HFFc6 (cell line): ENCODE data around the gene STRA6. TPM values are rescaled to one million over a fixed set of nuclear protein-coding genes. Genes with fewer than 3 reads are reported as not detected.

ENCODE experiments used
- DNase-seq: peaks from one replicate; pipeline ENCODE4 v3.0.0-alpha.2; 2018
- H3K27ac Mint-ChIP-seq: 2 replicates; pipeline ENCODE4 v1.8.0; 2020; ENCODE audit warnings: mild to moderate bottlenecking, mixed read lengths
- H3K27me3 Mint-ChIP-seq: 2 replicates; pipeline ENCODE4 v1.8.0; 2021; ENCODE audit warnings: mild to moderate bottlenecking, moderate library complexity, mixed read lengths; ENCODE audit not compliant: insufficient read depth
- H3K36me3 Mint-ChIP-seq: 2 replicates; pipeline ENCODE4 v1.8.0; 2021; ENCODE audit warnings: low read depth, mixed read lengths
- H3K4me1 Mint-ChIP-seq: 2 replicates; pipeline ENCODE4 v1.8.0; 2020; ENCODE audit warnings: low read depth, mixed read lengths
- H3K4me3 Mint-ChIP-seq: 2 replicates; pipeline ENCODE4 v1.8.0; 2020; ENCODE audit warnings: mild to moderate bottlenecking, moderate library complexity, mixed read lengths
- H3K9me3 Mint-ChIP-seq: 2 replicates; pipeline ENCODE4 v1.8.0; 2020; ENCODE audit warnings: mild to moderate bottlenecking, mixed read lengths
- total RNA-seq, 6 experiments: library from RNA; stranded (reverse); fragmentation: NEBNext Ultra II Directional; extraction: Animal tissue kit (Norgen Biotek cat#: 25700); gene quantifications; 2 replicates in 1 of 6; 3 replicates in 5 of 6; pipeline ENCODE4 v1.2.3, GENCODE V29; 2021
- TF ChIP-seq, protein P1 (sequence below): fragments of 200-600 bp; sonication (generic); IDR thresholded peaks from 2 replicates; pipeline ENCODE4 v1.5.0; 2021; ENCODE audit warnings: antibody characterized with exemption, mild to moderate bottlenecking

Gene STRA6
- total RNA-seq, 6 experiments from 2014 or later, result 2.2 to 3.2 (median 2.6) TPM

DNA sequence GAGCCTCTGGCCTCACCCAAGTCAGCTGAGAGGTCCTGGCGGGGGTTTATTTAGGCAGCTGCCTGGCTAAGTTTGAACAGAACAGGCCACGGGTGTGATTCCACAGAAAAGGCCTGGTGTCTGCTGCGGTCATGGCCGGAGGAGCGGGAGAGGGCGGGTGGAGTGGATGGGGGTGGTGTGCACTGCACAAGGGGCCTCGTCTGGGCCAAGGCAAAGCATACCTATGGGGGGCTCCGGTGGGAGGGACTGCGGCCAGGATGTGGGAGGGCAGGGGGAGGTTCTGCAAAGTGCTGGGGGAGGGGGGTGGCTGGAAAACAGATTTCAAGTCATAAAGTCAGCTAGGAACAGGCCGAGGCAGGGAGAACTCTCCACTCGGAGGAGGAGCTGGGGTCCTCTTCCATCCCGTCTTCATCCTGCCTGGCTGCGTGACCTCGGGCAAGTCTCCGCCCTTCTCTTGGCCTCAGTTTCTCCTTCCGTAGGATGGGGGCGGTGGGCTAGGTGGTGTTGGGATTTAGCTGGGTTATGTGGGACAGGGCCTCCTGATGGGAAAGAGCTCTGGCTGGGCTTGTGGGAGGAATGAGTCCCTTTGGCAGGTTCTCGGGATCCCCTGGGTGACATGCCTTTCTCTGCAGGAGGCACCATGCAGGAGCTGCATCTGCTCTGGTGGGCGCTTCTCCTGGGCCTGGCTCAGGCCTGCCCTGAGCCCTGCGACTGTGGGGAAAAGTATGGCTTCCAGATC lies 28.2 kb downstream of the STRA6 start:
- DNase-seq, result no peak
- no peak overlapping the region for H3K4me3 Mint-ChIP-seq

DNA sequence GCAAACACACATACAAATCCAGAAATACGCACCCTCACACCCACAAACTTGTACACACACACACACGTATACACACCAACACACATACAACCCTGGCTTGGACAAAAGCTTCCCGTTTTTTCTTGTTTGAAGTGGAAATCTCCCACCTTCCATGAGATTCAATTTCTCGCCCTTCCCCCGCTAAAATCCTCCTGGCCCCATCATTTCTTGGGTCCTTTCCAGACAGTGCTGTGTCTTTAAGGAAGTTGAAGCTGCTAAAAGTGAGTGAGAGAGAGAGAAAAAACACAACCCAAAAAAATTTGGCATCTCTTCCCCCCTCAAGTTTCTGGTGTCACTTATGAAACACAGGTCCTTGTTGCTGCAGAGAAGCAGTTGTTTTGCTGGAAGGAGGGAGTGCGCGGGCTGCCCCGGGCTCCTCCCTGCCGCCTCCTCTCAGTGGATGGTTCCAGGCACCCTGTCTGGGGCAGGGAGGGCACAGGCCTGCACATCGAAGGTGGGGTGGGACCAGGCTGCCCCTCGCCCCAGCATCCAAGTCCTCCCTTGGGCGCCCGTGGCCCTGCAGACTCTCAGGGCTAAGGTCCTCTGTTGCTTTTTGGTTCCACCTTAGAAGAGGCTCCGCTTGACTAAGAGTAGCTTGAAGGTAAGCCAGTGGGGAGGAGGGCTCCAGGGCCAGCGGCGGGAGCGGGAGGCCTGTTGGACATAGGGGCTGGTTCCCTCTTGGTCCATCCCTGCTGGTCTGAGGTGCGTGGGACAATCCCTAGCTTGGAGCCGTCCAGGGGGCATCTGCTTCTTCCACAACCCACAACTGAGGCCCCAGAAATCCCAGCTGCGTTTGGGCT lies 29.0 kb downstream of the STRA6 start, which contains the start of gene ISLR:
TSS of gene ISLR (plus strand) at position 331 of the 839 bp plus-strand sequence. CDS start 1,149 bp downstream, outside the sequence.
- no peak for DNase-seq
- peaks cover 5% of the 10 kb centered on the region for H3K27me3 Mint-ChIP-seq
- peak within 1 kb of the TSS; percentile 14; the same call in 1 of the 2 replicates for H3K4me3 Mint-ChIP-seq
- peak within 1 kb of the TSS; percentile 36 for H3K27ac Mint-ChIP-seq
- H3K4me1 Mint-ChIP-seq, result peaks cover 43% of the 10 kb centered on the region
- no peaks in the 10 kb centered on the region for H3K9me3 Mint-ChIP-seq
- TF ChIP-seq, protein P1, sequence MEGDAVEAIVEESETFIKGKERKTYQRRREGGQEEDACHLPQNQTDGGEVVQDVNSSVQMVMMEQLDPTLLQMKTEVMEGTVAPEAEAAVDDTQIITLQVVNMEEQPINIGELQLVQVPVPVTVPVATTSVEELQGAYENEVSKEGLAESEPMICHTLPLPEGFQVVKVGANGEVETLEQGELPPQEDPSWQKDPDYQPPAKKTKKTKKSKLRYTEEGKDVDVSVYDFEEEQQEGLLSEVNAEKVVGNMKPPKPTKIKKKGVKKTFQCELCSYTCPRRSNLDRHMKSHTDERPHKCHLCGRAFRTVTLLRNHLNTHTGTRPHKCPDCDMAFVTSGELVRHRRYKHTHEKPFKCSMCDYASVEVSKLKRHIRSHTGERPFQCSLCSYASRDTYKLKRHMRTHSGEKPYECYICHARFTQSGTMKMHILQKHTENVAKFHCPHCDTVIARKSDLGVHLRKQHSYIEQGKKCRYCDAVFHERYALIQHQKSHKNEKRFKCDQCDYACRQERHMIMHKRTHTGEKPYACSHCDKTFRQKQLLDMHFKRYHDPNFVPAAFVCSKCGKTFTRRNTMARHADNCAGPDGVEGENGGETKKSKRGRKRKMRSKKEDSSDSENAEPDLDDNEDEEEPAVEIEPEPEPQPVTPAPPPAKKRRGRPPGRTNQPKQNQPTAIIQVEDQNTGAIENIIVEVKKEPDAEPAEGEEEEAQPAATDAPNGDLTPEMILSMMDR, result no peak
- no peaks in the 10 kb centered on the region for H3K36me3 Mint-ChIP-seq

More for the DNA sequence above, 28.2 kb downstream of the STRA6 start:
- no peaks in the 10 kb centered on the region for H3K9me3 Mint-ChIP-seq
- no peak overlapping the region for H3K27ac Mint-ChIP-seq
- TF ChIP-seq, protein P1, result no peak
- peaks cover 51% of the 10 kb centered on the region for H3K4me1 Mint-ChIP-seq
- peaks cover 3% of the 10 kb centered on the region; the same call in 1 of the 2 replicates for H3K27me3 Mint-ChIP-seq
- H3K36me3 Mint-ChIP-seq, result no peaks in the 10 kb centered on the region

DNA sequence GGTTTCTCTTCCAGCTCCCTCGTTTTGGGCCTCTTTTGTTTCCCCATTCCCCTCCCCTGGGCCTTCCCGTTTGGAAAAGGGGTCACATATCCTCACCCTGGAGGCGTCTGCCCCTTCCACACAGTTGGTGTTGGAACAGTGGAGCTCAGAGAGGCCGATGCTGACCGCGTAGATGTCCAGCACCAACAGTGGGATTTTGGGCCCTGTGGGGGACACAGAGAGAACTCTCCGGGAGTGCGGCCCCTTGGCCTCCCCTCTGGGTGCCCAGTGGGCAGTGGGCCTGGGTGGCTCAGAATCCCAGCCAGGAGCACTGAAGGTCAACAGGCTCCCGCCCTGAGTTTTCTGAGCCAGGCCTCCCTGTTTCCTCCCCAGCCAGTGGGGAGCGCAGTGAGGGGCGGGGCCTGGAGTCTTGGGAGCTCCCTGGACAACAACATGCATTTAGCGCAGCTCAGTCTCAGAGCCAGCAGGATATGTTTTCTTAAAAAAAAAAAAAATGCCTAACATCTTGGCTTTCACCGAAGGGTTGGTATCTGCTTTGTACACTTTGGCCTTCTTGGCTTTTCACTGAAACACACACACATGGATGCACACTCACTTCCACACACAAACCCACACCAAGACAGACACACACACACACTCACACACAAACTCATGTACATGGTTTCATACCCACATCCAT lies 29.7 kb downstream of the STRA6 start:
- Mint-ChIP-seq H3K27me3 (peaks cover 8% of the 10 kb centered on the region), H3K27ac (peak overlapping the region; percentile 36; the same call in 1 of the 2 replicates), H3K9me3 (no peaks in the 10 kb centered on the region), H3K4me3 (peak overlapping the region; percentile 14; the same call in 1 of the 2 replicates), H3K4me1 (peaks cover 36% of the 10 kb centered on the region), H3K36me3 (no peaks in the 10 kb centered on the region)
- no peak for DNase-seq
- TF ChIP-seq, protein P1, result no peak

DNA sequence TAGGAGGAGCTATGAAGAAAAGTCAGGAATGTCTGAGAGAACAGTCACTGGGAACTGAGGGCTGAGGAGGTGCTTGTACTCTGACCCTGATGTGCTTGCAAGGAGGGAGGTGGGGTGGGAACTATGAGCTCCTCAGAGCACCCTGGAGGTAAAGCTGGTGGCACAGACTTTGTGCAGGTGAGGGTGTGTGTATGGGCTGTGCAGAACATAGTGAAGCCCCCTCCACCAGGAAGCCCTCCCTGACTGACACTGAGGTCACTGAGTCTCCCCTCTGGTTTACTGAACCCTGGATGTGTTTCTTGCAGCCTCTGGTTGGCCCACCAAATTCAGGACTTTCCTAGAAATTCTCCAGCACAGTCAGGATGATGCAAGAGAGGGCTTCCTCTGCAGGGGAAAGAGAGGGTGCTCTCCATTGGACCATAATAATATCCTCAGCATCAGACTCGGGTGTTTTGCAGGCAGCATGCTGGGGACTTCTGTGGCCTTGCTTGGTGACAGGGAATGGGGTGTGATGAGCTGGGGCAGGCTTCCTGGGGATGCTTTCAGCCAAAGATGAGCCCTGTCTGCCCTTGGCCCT lies 30.5 kb downstream of the STRA6 start:
- Mint-ChIP-seq H3K36me3 (no peaks in the 10 kb centered on the region), H3K27ac (no peak overlapping the region), H3K9me3 (no peaks in the 10 kb centered on the region), H3K4me3 (no peak overlapping the region), H3K27me3 (peaks cover 8% of the 10 kb centered on the region), H3K4me1 (peaks cover 28% of the 10 kb centered on the region)
- TF ChIP-seq, protein P1, result no peak
- no peak for DNase-seq
